ENCODE measurements around the gene THY1. TPM values are rescaled to one million over a fixed set of nuclear protein-coding genes. Genes with fewer than 3 reads are reported as not detected.

THY1 gene
- total and polyA plus RNA-seq, 9 of the 15 experiments (the other 6 are each of a cell fraction or from before 2014, with no cell fraction given): 0.07 to 0.40 (median 0.16) TPM; not detected in 5

DNA sequence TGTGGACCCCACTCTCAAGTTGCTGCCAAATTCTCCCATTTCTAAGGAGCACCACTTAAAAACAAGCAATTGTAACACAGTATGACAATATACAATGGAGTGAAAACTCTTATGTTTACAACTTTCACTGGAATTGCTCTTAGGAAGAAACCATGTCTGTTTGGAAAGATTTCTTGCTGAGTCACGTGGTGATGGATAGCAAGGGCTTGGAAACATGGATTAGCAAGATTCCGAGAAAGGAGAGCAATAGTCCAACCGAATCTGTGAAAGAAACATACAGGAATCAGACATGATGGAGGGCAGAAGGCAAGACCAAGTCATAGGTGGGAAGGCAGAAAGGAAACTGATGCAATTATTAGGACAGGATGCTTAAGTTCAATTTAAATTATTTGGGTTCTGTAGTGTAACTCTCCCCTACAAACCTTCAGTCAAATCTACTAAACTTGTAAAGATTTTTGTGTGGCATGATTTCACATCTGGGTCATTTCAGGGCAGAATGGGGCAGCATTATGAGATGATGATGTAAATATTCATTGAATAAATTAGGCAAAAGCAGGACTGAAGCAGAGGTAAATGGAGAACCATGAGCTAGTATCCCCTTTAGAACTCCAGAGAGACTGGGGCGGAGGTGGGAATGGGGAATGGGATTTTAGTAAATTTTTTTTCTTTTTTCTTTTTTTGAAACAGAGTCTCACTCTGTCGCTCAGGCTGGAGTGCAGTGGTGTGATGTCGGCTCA, 27.8 kb upstream of the THY1 start (continued):
- TF ChIP-seq, protein P1, sequence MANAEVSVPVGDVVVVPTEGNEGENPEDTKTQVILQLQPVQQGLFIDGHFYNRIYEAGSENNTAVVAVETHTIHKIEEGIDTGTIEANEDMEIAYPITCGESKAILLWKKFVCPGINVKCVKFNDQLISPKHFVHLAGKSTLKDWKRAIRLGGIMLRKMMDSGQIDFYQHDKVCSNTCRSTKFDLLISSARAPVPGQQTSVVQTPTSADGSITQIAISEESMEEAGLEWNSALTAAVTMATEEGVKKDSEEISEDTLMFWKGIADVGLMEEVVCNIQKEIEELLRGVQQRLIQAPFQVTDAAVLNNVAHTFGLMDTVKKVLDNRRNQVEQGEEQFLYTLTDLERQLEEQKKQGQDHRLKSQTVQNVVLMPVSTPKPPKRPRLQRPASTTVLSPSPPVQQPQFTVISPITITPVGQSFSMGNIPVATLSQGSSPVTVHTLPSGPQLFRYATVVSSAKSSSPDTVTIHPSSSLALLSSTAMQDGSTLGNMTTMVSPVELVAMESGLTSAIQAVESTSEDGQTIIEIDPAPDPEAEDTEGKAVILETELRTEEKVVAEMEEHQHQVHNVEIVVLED (CRISPR knock-in tag; IDR thresholded peaks at IDR 0.05): no peak
- TF ChIP-seq, protein P2, sequence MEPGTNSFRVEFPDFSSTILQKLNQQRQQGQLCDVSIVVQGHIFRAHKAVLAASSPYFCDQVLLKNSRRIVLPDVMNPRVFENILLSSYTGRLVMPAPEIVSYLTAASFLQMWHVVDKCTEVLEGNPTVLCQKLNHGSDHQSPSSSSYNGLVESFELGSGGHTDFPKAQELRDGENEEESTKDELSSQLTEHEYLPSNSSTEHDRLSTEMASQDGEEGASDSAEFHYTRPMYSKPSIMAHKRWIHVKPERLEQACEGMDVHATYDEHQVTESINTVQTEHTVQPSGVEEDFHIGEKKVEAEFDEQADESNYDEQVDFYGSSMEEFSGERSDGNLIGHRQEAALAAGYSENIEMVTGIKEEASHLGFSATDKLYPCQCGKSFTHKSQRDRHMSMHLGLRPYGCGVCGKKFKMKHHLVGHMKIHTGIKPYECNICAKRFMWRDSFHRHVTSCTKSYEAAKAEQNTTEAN (CRISPR knock-in tag; IDR thresholded peaks at IDR 0.05): no peak
- no peak for TF ChIP-seq SAFB (IDR thresholded peaks at IDR 0.05; ENCODE audit: borderline replicate concordance, low read depth, low read length)
- no peak for TF ChIP-seq U2AF2 (optimal IDR thresholded peaks at IDR 0.05; ENCODE audit: low read depth, low read length)
- no peak for TF ChIP-seq OTX1 (CRISPR knock-in tag; IDR thresholded peaks at IDR 0.05)
- TF ChIP-seq RBM17 (IDR thresholded peaks at IDR 0.05; ENCODE audit: borderline replicate concordance, low read depth, low read length): no peak
- TF ChIP-seq SP2 (IDR thresholded peaks at IDR 0.05; ENCODE audit: extremely low read depth, low read depth, low read length, poor library complexity, severe bottlenecking): no peak
- TF ChIP-seq ZNF316 (IDR thresholded peaks at IDR 0.05): peak; percentile 43
- TF ChIP-seq EP300 (IDR thresholded peaks at IDR 0.05; ENCODE audit: low read length): no peak
- no peak for TF ChIP-seq RBM39 (optimal IDR thresholded peaks at IDR 0.05; ENCODE audit: low read depth, low read length)
- no peak for TF ChIP-seq FOXA3 (CRISPR knock-in tag; conservative IDR thresholded peaks at IDR 0.05 in 1 of 2, IDR thresholded peaks at IDR 0.05 in 1 of 2)
- TF ChIP-seq XRCC3 (IDR thresholded peaks at IDR 0.05): no peak
- TF ChIP-seq LCOR (CRISPR knock-in tag; IDR thresholded peaks at IDR 0.05): no peak
- peak; percentile 69; the same call in 1 of the 2 replicates for TF ChIP-seq NFE2 (IDR thresholded peaks at IDR 0.05; ENCODE audit: low read depth)
- no peak for TF ChIP-seq ZNF717 (CRISPR knock-in tag; IDR thresholded peaks at IDR 0.05)
- TF ChIP-seq SREBF2 (CRISPR knock-in tag; IDR thresholded peaks at IDR 0.05): no peak
- peak; percentile 84 for TF ChIP-seq MAFG (tag; conservative IDR thresholded peaks at IDR 0.05)
- TF ChIP-seq, protein P3, sequence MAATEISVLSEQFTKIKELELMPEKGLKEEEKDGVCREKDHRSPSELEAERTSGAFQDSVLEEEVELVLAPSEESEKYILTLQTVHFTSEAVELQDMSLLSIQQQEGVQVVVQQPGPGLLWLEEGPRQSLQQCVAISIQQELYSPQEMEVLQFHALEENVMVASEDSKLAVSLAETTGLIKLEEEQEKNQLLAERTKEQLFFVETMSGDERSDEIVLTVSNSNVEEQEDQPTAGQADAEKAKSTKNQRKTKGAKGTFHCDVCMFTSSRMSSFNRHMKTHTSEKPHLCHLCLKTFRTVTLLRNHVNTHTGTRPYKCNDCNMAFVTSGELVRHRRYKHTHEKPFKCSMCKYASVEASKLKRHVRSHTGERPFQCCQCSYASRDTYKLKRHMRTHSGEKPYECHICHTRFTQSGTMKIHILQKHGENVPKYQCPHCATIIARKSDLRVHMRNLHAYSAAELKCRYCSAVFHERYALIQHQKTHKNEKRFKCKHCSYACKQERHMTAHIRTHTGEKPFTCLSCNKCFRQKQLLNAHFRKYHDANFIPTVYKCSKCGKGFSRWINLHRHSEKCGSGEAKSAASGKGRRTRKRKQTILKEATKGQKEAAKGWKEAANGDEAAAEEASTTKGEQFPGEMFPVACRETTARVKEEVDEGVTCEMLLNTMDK (IDR thresholded peaks at IDR 0.05; ENCODE audit: borderline replicate concordance, insufficient read depth, low read depth, low read length, poor library complexity, severe bottlenecking): no peak
- no peak for TF ChIP-seq GABPA (tag; conservative IDR thresholded peaks at IDR 0.05; ENCODE audit: low read depth)
- TF ChIP-seq ZC3H4 (CRISPR knock-in tag; IDR thresholded peaks at IDR 0.05; ENCODE audit: borderline replicate concordance): no peak
- TF ChIP-seq, protein P4, sequence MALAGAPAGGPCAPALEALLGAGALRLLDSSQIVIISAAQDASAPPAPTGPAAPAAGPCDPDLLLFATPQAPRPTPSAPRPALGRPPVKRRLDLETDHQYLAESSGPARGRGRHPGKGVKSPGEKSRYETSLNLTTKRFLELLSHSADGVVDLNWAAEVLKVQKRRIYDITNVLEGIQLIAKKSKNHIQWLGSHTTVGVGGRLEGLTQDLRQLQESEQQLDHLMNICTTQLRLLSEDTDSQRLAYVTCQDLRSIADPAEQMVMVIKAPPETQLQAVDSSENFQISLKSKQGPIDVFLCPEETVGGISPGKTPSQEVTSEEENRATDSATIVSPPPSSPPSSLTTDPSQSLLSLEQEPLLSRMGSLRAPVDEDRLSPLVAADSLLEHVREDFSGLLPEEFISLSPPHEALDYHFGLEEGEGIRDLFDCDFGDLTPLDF (CRISPR knock-in tag; IDR thresholded peaks at IDR 0.05): no peak
- peak; percentile 50 for TF ChIP-seq MAFF (IDR thresholded peaks at IDR 0.05; ENCODE audit: low read length)
- TF ChIP-seq RAD51 (IDR thresholded peaks at IDR 0.05; ENCODE audit: borderline replicate concordance, low read depth): 0 out of 2 replicates have a peak, but pooled peaks have one; percentile 13
- TF ChIP-seq SMAD2 (IDR thresholded peaks at IDR 0.05; ENCODE audit: low read depth, low read length): no peak
